ENCODE data around the gene SNX13.

- TF ChIP-seq NFE2L2 (conservative IDR thresholded peaks at IDR 0.05; ENCODE audit: low read length) (no peak), RNF2 (IDR thresholded peaks at IDR 0.05; ENCODE audit: borderline replicate concordance, low read depth) (no peak), PHF8 (IDR thresholded peaks at IDR 0.05; ENCODE audit: borderline replicate concordance, low read depth) (no peak), ZSCAN20 (CRISPR knock-in tag; IDR thresholded peaks at IDR 0.05) (no peak), POLR2A (IDR thresholded peaks at IDR 0.05; ENCODE audit: low read length) (no peak), CHD2 (IDR thresholded peaks at IDR 0.05; ENCODE audit: low read length, partially characterized antibody) (no peak), RAD21 (conservative IDR thresholded peaks at IDR 0.05 in 1 of 2, IDR thresholded peaks at IDR 0.05 in 1 of 2) (no peak), RCOR1 (IDR thresholded peaks at IDR 0.05; ENCODE audit: low read depth, low read length) (no peak), RFX5 (IDR thresholded peaks at IDR 0.05) (no peak), EP300 (IDR thresholded peaks at IDR 0.05) (no peak)
- TF ChIP-seq, protein P1, sequence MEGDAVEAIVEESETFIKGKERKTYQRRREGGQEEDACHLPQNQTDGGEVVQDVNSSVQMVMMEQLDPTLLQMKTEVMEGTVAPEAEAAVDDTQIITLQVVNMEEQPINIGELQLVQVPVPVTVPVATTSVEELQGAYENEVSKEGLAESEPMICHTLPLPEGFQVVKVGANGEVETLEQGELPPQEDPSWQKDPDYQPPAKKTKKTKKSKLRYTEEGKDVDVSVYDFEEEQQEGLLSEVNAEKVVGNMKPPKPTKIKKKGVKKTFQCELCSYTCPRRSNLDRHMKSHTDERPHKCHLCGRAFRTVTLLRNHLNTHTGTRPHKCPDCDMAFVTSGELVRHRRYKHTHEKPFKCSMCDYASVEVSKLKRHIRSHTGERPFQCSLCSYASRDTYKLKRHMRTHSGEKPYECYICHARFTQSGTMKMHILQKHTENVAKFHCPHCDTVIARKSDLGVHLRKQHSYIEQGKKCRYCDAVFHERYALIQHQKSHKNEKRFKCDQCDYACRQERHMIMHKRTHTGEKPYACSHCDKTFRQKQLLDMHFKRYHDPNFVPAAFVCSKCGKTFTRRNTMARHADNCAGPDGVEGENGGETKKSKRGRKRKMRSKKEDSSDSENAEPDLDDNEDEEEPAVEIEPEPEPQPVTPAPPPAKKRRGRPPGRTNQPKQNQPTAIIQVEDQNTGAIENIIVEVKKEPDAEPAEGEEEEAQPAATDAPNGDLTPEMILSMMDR (IDR thresholded peaks at IDR 0.05), result no peak
Measured at GRCh38 chr7:17939211-17939605, 1.1 kb downstream of the SNX13 start.

Data from A549 (cell line).